Activated naive CD4-positive, alpha-beta T cell treated with anti-CD3 and anti-CD28 coated beads, Interleukin-2, amount 50 U/mL, for 24 hours (primary cell): Measurements from ENCODE around the gene ATE1.

Experiments
- H3K27ac Mint-ChIP-seq: one replicate; pipeline ENCODE4 v1.8.0; 2021; ENCODE audit warnings: mild to moderate bottlenecking, mixed read lengths
- H3K27me3 Mint-ChIP-seq: one replicate; pipeline ENCODE4 v1.8.0; 2021; ENCODE audit warnings: mixed read lengths
- H3K36me3 Mint-ChIP-seq: one replicate; pipeline ENCODE4 v1.8.0; 2021; ENCODE audit warnings: mixed read lengths
- H3K4me1 Mint-ChIP-seq: one replicate; pipeline ENCODE4 v1.8.0; 2021; ENCODE audit warnings: mixed read lengths
- H3K4me3 Mint-ChIP-seq: one replicate; pipeline ENCODE4 v1.8.0; 2021; ENCODE audit warnings: mild to moderate bottlenecking, mixed read lengths
- H3K9me3 Mint-ChIP-seq: one replicate; pipeline ENCODE4 v1.8.0; 2021; ENCODE audit warnings: mixed read lengths

Gene ATE1

GRCh38 chr10:121735263-121735662 lies 192.6 kb downstream of the ATE1 start:
- Mint-ChIP-seq H3K4me1 (peaks cover 11% of the 10 kb centered on the region), H3K9me3 (no peaks in the 10 kb centered on the region), H3K27me3 (peaks cover 9% of the 10 kb centered on the region), H3K36me3 (peaks cover 1% of the 10 kb centered on the region), H3K4me3 (no peak overlapping the region), H3K27ac (no peak overlapping the region)

- H3K9me3 Mint-ChIP-seq = no peaks in the 10 kb centered on the region
- H3K36me3 Mint-ChIP-seq = no peaks in the 10 kb centered on the region
- no peak overlapping the region for H3K27ac Mint-ChIP-seq
- peaks cover 9% of the 10 kb centered on the region for H3K27me3 Mint-ChIP-seq
- H3K4me3 Mint-ChIP-seq = no peak overlapping the region
- peaks cover 11% of the 10 kb centered on the region for H3K4me1 Mint-ChIP-seq
These were observed 193.2 kb downstream of the ATE1 start for GRCh38 chr10:121734589-121735045.

- no peaks in the 10 kb centered on the region for H3K9me3 Mint-ChIP-seq
- no peak overlapping the region for H3K4me3 Mint-ChIP-seq
- H3K36me3 Mint-ChIP-seq = no peaks in the 10 kb centered on the region
- H3K4me1 Mint-ChIP-seq = peaks cover 2% of the 10 kb centered on the region
- H3K27ac Mint-ChIP-seq = no peak overlapping the region
- peaks cover 9% of the 10 kb centered on the region for H3K27me3 Mint-ChIP-seq
These were observed 195.0 kb downstream of the ATE1 start for GRCh38 chr10:121732656-121733445.

- Mint-ChIP-seq H3K9me3 (no peaks in the 10 kb centered on the region), H3K27ac (no peak overlapping the region), H3K4me1 (no peaks in the 10 kb centered on the region), H3K27me3 (peaks cover 9% of the 10 kb centered on the region), H3K36me3 (no peaks in the 10 kb centered on the region), H3K4me3 (no peak overlapping the region)
These were observed 195.7 kb downstream of the ATE1 start for GRCh38 chr10:121732172-121732571.

GRCh38 chr10:121724282-121724681 lies 203.5 kb downstream of the ATE1 start:
- peaks cover 4% of the 10 kb centered on the region for H3K9me3 Mint-ChIP-seq
- peaks cover 3% of the 10 kb centered on the region for H3K27me3 Mint-ChIP-seq
- no peak overlapping the region for H3K27ac Mint-ChIP-seq
- H3K4me3 Mint-ChIP-seq = no peak overlapping the region
- no peaks in the 10 kb centered on the region for H3K4me1 Mint-ChIP-seq
- H3K36me3 Mint-ChIP-seq = peaks cover 1% of the 10 kb centered on the region

- no peak overlapping the region for H3K4me3 Mint-ChIP-seq
- H3K27ac Mint-ChIP-seq = no peak overlapping the region
- H3K27me3 Mint-ChIP-seq = peaks cover 6% of the 10 kb centered on the region
- no peaks in the 10 kb centered on the region for H3K4me1 Mint-ChIP-seq
- peaks cover 1% of the 10 kb centered on the region for H3K36me3 Mint-ChIP-seq
- H3K9me3 Mint-ChIP-seq = peaks cover 10% of the 10 kb centered on the region
These were observed 205.2 kb downstream of the ATE1 start for GRCh38 chr10:121722665-121723064.

- H3K27ac Mint-ChIP-seq = no peak overlapping the region
- no peak overlapping the region for H3K4me3 Mint-ChIP-seq
- peaks cover 1% of the 10 kb centered on the region for H3K36me3 Mint-ChIP-seq
- peaks cover 6% of the 10 kb centered on the region for H3K27me3 Mint-ChIP-seq
- H3K9me3 Mint-ChIP-seq = peaks cover 10% of the 10 kb centered on the region
- no peaks in the 10 kb centered on the region for H3K4me1 Mint-ChIP-seq
These were observed 206.6 kb downstream of the ATE1 start for GRCh38 chr10:121721257-121721656.

GRCh38 chr10:121715969-121716368 lies 211.9 kb downstream of the ATE1 start:
- peaks cover 6% of the 10 kb centered on the region for H3K27me3 Mint-ChIP-seq
- peaks cover 1% of the 10 kb centered on the region for H3K36me3 Mint-ChIP-seq
- H3K9me3 Mint-ChIP-seq = peaks cover 10% of the 10 kb centered on the region
- no peaks in the 10 kb centered on the region for H3K4me1 Mint-ChIP-seq
- no peak overlapping the region for H3K27ac Mint-ChIP-seq
- no peak overlapping the region for H3K4me3 Mint-ChIP-seq

GRCh38 chr10:121715076-121715475 lies 212.8 kb downstream of the ATE1 start:
- peaks cover 7% of the 10 kb centered on the region for H3K27me3 Mint-ChIP-seq
- no peaks in the 10 kb centered on the region for H3K4me1 Mint-ChIP-seq
- no peak overlapping the region for H3K27ac Mint-ChIP-seq
- H3K4me3 Mint-ChIP-seq = no peak overlapping the region
- peaks cover 9% of the 10 kb centered on the region for H3K9me3 Mint-ChIP-seq
- peaks cover under 1% of the 10 kb centered on the region for H3K36me3 Mint-ChIP-seq

GRCh38 chr10:121713486-121713885 lies 214.3 kb downstream of the ATE1 start:
- Mint-ChIP-seq H3K36me3 (no peaks in the 10 kb centered on the region), H3K9me3 (peaks cover 5% of the 10 kb centered on the region), H3K4me3 (no peak overlapping the region), H3K4me1 (no peaks in the 10 kb centered on the region), H3K27me3 (peaks cover 10% of the 10 kb centered on the region), H3K27ac (no peak overlapping the region)

GRCh38 chr10:121710971-121711370 lies 216.9 kb downstream of the ATE1 start:
- Mint-ChIP-seq H3K36me3 (no peaks in the 10 kb centered on the region), H3K27ac (no peak overlapping the region), H3K27me3 (peaks cover 17% of the 10 kb centered on the region), H3K4me3 (no peak overlapping the region), H3K9me3 (no peaks in the 10 kb centered on the region), H3K4me1 (no peaks in the 10 kb centered on the region)

GRCh38 chr10:121710207-121710606 lies 217.6 kb downstream of the ATE1 start:
- Mint-ChIP-seq H3K4me1 (no peaks in the 10 kb centered on the region), H3K27me3 (peaks cover 17% of the 10 kb centered on the region), H3K9me3 (no peaks in the 10 kb centered on the region), H3K4me3 (no peak overlapping the region), H3K36me3 (no peaks in the 10 kb centered on the region), H3K27ac (no peak overlapping the region)

- no peaks in the 10 kb centered on the region for H3K36me3 Mint-ChIP-seq
- no peak overlapping the region for H3K27ac Mint-ChIP-seq
- peaks cover 17% of the 10 kb centered on the region for H3K27me3 Mint-ChIP-seq
- no peaks in the 10 kb centered on the region for H3K4me1 Mint-ChIP-seq
- no peak overlapping the region for H3K4me3 Mint-ChIP-seq
- no peaks in the 10 kb centered on the region for H3K9me3 Mint-ChIP-seq
These were observed 218.2 kb downstream of the ATE1 start for GRCh38 chr10:121709675-121710073.

- Mint-ChIP-seq H3K4me3 (no peak overlapping the region), H3K27me3 (peaks cover 17% of the 10 kb centered on the region), H3K36me3 (no peaks in the 10 kb centered on the region), H3K4me1 (no peaks in the 10 kb centered on the region), H3K9me3 (no peaks in the 10 kb centered on the region), H3K27ac (no peak overlapping the region)
These were observed 218.8 kb downstream of the ATE1 start for GRCh38 chr10:121708728-121709674.

GRCh38 chr10:121702351-121703320 lies 225.2 kb downstream of the ATE1 start:
- Mint-ChIP-seq H3K36me3 (no peaks in the 10 kb centered on the region), H3K27me3 (peaks cover 8% of the 10 kb centered on the region), H3K9me3 (peaks cover 8% of the 10 kb centered on the region), H3K4me3 (no peak overlapping the region), H3K4me1 (no peaks in the 10 kb centered on the region), H3K27ac (no peak overlapping the region)
